Endothelial cell of umbilical vein (primary cell): Measurements from ENCODE around the gene RAB27B. TPM values are rescaled to one million over a fixed set of nuclear protein-coding genes. Genes with fewer than 3 reads are reported as not detected.

Experiments used
- BruUV-seq: library from RNA; stranded (reverse); fragments of 400-500 nt; replicated peaks from 2 replicates; lab custom pipeline; 2021; lab: Mats Ljungman, UMichigan
- CTCF ChIA-PET: fragments of 300-600, 350-600 bp; sonication (Branson Sonifier 250); formaldehyde crosslinking; loops from one replicate; lab custom pipeline; 2021; ENCODE audit warnings: antibody characterized with exemption, inconsistent platforms; lab: Charles Lee
- POLR2A ChIA-PET: fragments of 300-600, 350-600 bp; sonication (Branson Sonifier 250); formaldehyde crosslinking; loops from one replicate; lab custom pipeline; 2021; ENCODE audit warnings: antibody characterized with exemption, inconsistent platforms; lab: Charles Lee
- DNase-seq: peaks from one replicate; pipeline ENCODE4 v3.0.0-alpha.2; 2011; ENCODE audit warnings: low read depth, low spot score
- FAIRE-seq: peaks from 2 replicates; lab custom pipeline; 2011; peaks lifted over from hg19 to GRCh38; lab: Jason Lieb, UNC
- H2AFZ ChIP-seq: 2 replicates; pipeline ENCODE4 v1.6.0; 2012; ENCODE audit warnings: low read depth, low read length, control low read depth, inconsistent platforms
- H3K27ac ChIP-seq: 2 replicates; pipeline ENCODE4 v1.5.1; 2011; ENCODE audit warnings: low read depth, mild to moderate bottlenecking, control low read depth, low read length, moderate library complexity; ENCODE audit not compliant: insufficient read depth
- H3K27me3 ChIP-seq, 2 experiments: 2 replicates each; pipeline versions ENCODE4 v1.6.0 to v1.6.1; 2011; ENCODE audit warnings: low read length in 2 of 2, mixed read lengths in 1 of 2; ENCODE audit not compliant: control insufficient read depth in 2 of 2, insufficient read depth in 2 of 2
- H3K36me3 ChIP-seq, 2 experiments: 2 replicates in 1 of 2; 3 replicates in 1 of 2; pipeline ENCODE4 v1.5.1; 2011; ENCODE audit warnings: low read length in 2 of 2, mild to moderate bottlenecking in 1 of 2, moderate library complexity in 1 of 2; ENCODE audit not compliant: control insufficient read depth in 2 of 2, insufficient read depth in 2 of 2; ENCODE audit errors: extremely low read depth in 1 of 2
- H3K4me1 ChIP-seq: 3 replicates; pipeline ENCODE4 v1.5.1; 2011; ENCODE audit warnings: mild to moderate bottlenecking, low read length; ENCODE audit not compliant: control insufficient read depth, insufficient read depth; ENCODE audit errors: extremely low read depth
- H3K4me2 ChIP-seq: 2 replicates; pipeline ENCODE4 v1.6.1; 2011; ENCODE audit warnings: low read length, control low read depth, mixed read lengths; ENCODE audit not compliant: insufficient read depth
- H3K4me3 ChIP-seq, 3 experiments: fragments of 200-600 bp in 1 of 3; sonication (generic), shearing (Covaris generic) in 1 of 3; replicated peaks in 1 of 3; 2 replicates each; pipeline ENCODE4 v1.5.1; 2011 to 2016; ENCODE audit warnings: control low read depth in 3 of 3, low read length in 3 of 3, mild to moderate bottlenecking in 2 of 3, inconsistent platforms in 1 of 3, low read depth in 1 of 3, moderate library complexity in 1 of 3; ENCODE audit not compliant: insufficient read depth in 1 of 3
- H3K79me2 ChIP-seq: 2 replicates; pipeline ENCODE4 v1.6.0; 2012; ENCODE audit warnings: low read length, inconsistent platforms; ENCODE audit not compliant: control insufficient read depth, insufficient read depth
- H3K9ac ChIP-seq: replicated peaks from 2 replicates; pipeline ENCODE3; 2011; ENCODE audit warnings: low read length, control low read depth; ENCODE audit not compliant: insufficient read depth; ENCODE audit errors: extremely low read depth
- H3K9me1 ChIP-seq: replicated peaks from 3 replicates; pipeline ENCODE4 v1.6.0; 2011; ENCODE audit warnings: mild to moderate bottlenecking, low read length; ENCODE audit not compliant: control insufficient read depth, insufficient read depth; ENCODE audit errors: extremely low read depth
- H3K9me3 ChIP-seq: replicated peaks from 2 replicates; pipeline ENCODE4 v1.5.1; 2012; ENCODE audit warnings: low read length, inconsistent platforms; ENCODE audit not compliant: control insufficient read depth, insufficient read depth
- H4K20me1 ChIP-seq: replicated peaks from 2 replicates; pipeline ENCODE3; 2011; ENCODE audit warnings: mild to moderate bottlenecking, low read length; ENCODE audit not compliant: control insufficient read depth, insufficient read depth; ENCODE audit errors: extremely low read depth
- CTCF ChIP-seq, 2 donors: IDR thresholded peaks; 1 replicate in 1 of 2; 2 replicates in 1 of 2; pipeline ENCODE4 v1.5.1; 2011; ENCODE audit warnings: low read length in 2 of 2, mild to moderate bottlenecking in 2 of 2, moderate library complexity in 2 of 2, control low read depth in 1 of 2, inconsistent platforms in 1 of 2, low read depth in 1 of 2; ENCODE audit not compliant: insufficient read depth in 1 of 2; ENCODE audit errors: extremely low read depth in 1 of 2
- EZH2 ChIP-seq: IDR thresholded peaks from 2 replicates; pipeline ENCODE4 v1.6.1; 2012; ENCODE audit warnings: borderline replicate concordance, low read depth, mild to moderate bottlenecking, moderate library complexity, low read length, inconsistent platforms; ENCODE audit not compliant: severe bottlenecking
- FOS ChIP-seq: IDR thresholded peaks from 2 replicates; pipeline ENCODE4 v1.6.1; 2011; ENCODE audit warnings: mild to moderate bottlenecking, low read length, moderate library complexity, borderline replicate concordance; ENCODE audit not compliant: insufficient read depth
- GATA2 ChIP-seq: IDR thresholded peaks from 2 replicates; pipeline ENCODE4 v1.7.0; 2011; ENCODE audit warnings: low read depth, mild to moderate bottlenecking, moderate library complexity, mixed read lengths, low read length; ENCODE audit not compliant: insufficient read length, insufficient read depth
- JUN ChIP-seq: IDR thresholded peaks from 2 replicates; pipeline ENCODE4 v1.6.1; 2011; ENCODE audit warnings: borderline replicate concordance, low read depth; ENCODE audit not compliant: insufficient read length, insufficient read depth
- MAX ChIP-seq: IDR thresholded peaks from 2 replicates; pipeline ENCODE4 v1.6.1; 2011; ENCODE audit not compliant: insufficient read depth, insufficient read length
- MYC ChIP-seq: IDR thresholded peaks from one replicate; pipeline ENCODE4 v1.6.1; 2011; ENCODE audit warnings: mild to moderate bottlenecking, low read depth, low read length
- POLR2A ChIP-seq: IDR thresholded peaks from 2 replicates; pipeline ENCODE4 v1.6.1; 2012; ENCODE audit warnings: low read depth, mild to moderate bottlenecking, control low read depth, low read length
- POLR2AphosphoS5 ChIP-seq: IDR thresholded peaks from 2 replicates; pipeline ENCODE4 v1.6.1; 2012; ENCODE audit warnings: low read depth, mild to moderate bottlenecking, control low read depth, low read length, moderate library complexity; ENCODE audit not compliant: insufficient read depth
- dilution Hi-C: fragments of 300-500 bp; cut with MboI; formaldehyde crosslinking; loops from one replicate; pipeline ENCODE4 v1.15.0; 2019; ENCODE audit warnings: low sequenced_read_pairs; ENCODE audit not compliant: extremely low pct_ligation_motif_present
- intact Hi-C: fragments of 100-400 bp; cut with micrococcal nuclease; formaldehyde crosslinking; loops from one replicate; pipeline ENCODE4 v1.10.0; 2022
- polyA plus RNA-seq, 4 experiments: library from polyadenylated mRNA; depleted of rRNA in 3 of 4; stranded (reverse) in 3 of 4; unstranded in 1 of 4; fragments of >200 nt; gene quantifications; 2 replicates each; pipeline versions ENCODE4 v1.2.1 to v1.2.3, GENCODE V29; 2011 to 2012; ENCODE audit warnings: missing spikeins in 1 of 4
- total RNA-seq: library from RNA; stranded (reverse); gene quantifications from 2 replicates; pipeline ENCODE4 v1.2.3, GENCODE V29; 2021

Gene RAB27B
- total and polyA plus RNA-seq, 2 donors (not counting 3 experiments of a cell fraction or from before 2014, with no cell fraction given): not detected

- H3K27ac ChIP-seq: no peak overlapping the region
- ChIA-PET POLR2A (no interaction called here), CTCF (no interaction called here)
- H4K20me1 ChIP-seq: no peaks in the 10 kb centered on the region
- TF ChIP-seq MYC: no peak
- TF ChIP-seq GATA2: no peak
- TF ChIP-seq CTCF (IDR thresholded peaks at IDR 0.05; ENCODE audit: extremely low read depth in 1 of 2, insufficient read depth in 1 of 2, low read depth in 1 of 2, low read length in 2 of 2): no peak
- no peak for TF ChIP-seq POLR2A
- TF ChIP-seq MAX: no peak
- no peak for TF ChIP-seq FOS
- TF ChIP-seq JUN: no peak
- no peak for TF ChIP-seq EZH2
- TF ChIP-seq POLR2AphosphoS5: no peak
- intact Hi-C loops: no loop called here
- H3K4me3 ChIP-seq: no peak overlapping the region
- no peaks in the 10 kb centered on the region for H3K36me3 ChIP-seq
- no peaks in the 10 kb centered on the region for H3K9me1 ChIP-seq
- dilution Hi-C loops: no loop called here
- no TSS peak for BruUV-seq
- H3K9me3 ChIP-seq: no peaks in the 10 kb centered on the region
- FAIRE-seq (no peak), DNase-seq (no peak)
- no peaks in the 10 kb centered on the region for H3K4me1 ChIP-seq
- no peaks in the 10 kb centered on the region for H3K79me2 ChIP-seq
- H3K9ac ChIP-seq: no peak overlapping the region
- no peaks in the 10 kb centered on the region for H3K27me3 ChIP-seq
- no peak overlapping the region for H2AFZ ChIP-seq
- H3K4me2 ChIP-seq: no peak overlapping the region
Observed at GRCh38 chr18:54905629-54906028, 77.4 kb downstream of the RAB27B start.
